Measurements from ENCODE around the gene MIPEP. TPM values are rescaled to one million over a fixed set of nuclear protein-coding genes. Genes with fewer than 3 reads are reported as not detected.

The MIPEP gene
- total RNA-seq, 1 donor from 2014 or later: 13.0 TPM

DNA sequence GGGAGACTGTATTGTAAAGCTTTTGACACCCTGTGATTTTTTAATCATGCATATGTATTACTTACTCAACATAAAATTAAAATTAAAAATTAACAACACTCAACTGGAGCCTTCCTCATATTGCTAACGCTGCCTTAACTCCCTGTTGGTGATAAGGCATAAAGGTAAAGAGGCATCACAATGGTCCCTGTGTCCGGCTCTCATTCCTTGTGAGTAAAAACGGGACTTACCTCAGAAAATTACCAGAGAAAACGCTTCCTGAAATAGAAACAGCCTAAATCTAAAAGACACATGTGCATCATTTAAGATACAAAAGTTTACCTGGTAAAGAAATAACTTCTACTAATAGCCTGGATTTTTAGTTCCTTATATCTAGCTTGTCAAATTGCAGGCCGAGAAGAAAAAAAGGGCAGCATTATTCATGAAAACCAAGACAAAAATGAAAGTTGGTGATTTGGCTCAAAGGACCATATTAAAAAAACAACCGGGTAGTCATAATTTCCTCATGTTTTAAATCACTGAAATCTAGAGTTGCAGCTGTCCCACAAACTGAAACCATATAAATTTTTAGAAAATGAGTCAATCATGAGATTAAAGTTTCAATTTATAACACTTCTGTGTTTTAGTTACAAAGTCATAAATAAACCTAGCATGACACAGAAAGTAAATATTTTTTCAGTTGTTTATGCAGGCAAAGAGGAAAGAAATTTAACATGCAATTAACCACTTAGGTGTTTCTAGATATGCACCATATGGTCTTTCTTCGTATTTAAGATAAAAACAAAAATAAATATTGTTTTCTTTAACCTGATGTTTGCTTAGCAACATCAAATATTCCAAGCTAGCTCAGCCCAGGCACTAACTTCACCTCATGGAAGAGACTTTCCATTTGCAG lies 94.7 kb downstream of the MIPEP start:
- Histone ChIP-seq H3K4me2 (ENCODE audit: low read length) (peak overlapping the region; percentile 70), H3K27ac (ENCODE audit: low read depth, low read length) (peak overlapping the region; percentile 78), H4K20me1 (ENCODE audit: insufficient read depth, low read length) (no peaks in the 10 kb centered on the region), H3K27me3 (ENCODE audit: insufficient read depth, low read length) (no peaks in the 10 kb centered on the region), H3K4me1 (ENCODE audit: insufficient read depth, low read length) (peaks cover 37% of the 10 kb centered on the region), H3K79me2 (ENCODE audit: insufficient read depth, low read length) (no peaks in the 10 kb centered on the region), H3K9me3 (ENCODE audit: insufficient read depth, low read depth, low read length) (no peaks in the 10 kb centered on the region), H3K4me3 (ENCODE audit: insufficient read depth, low read depth, low read length) (no peak overlapping the region), H3K36me3 (ENCODE audit: insufficient read depth, low read length) (no peaks in the 10 kb centered on the region), H3K9ac (ENCODE audit: low read length) (peak overlapping the region; percentile 55), H2AFZ (ENCODE audit: low read depth, low read length) (no peak overlapping the region)
- H3K27ac Mint-ChIP-seq (ENCODE audit: unreplicated experiment): no peak overlapping the region
- peaks cover under 1% of the 10 kb centered on the region for H3K4me1 Mint-ChIP-seq (ENCODE audit: low read depth, unreplicated experiment)
- peaks cover 10% of the 10 kb centered on the region for H3K9me3 Mint-ChIP-seq (ENCODE audit: unreplicated experiment)
- peaks cover 17% of the 10 kb centered on the region for H3K36me3 Mint-ChIP-seq (ENCODE audit: low read depth, unreplicated experiment)
- DNase-seq (ENCODE audit: low read depth) (peak; percentile 63), FAIRE-seq (peak; percentile 32)
- no peak for TF ChIP-seq CTCF (IDR thresholded peaks at IDR 0.05; ENCODE audit: insufficient read depth, low read depth, low read length)
- no peak for TF ChIP-seq EZH2 (IDR thresholded peaks at IDR 0.05; ENCODE audit: insufficient read depth, low read length)
- no peak overlapping the region for H3K4me3 Mint-ChIP-seq (ENCODE audit: unreplicated experiment)
- no peaks in the 10 kb centered on the region for H3K27me3 Mint-ChIP-seq (ENCODE audit: low read depth, unreplicated experiment)

- Mint-ChIP-seq H3K9me3 (ENCODE audit: unreplicated experiment) (peaks cover 7% of the 10 kb centered on the region), H3K36me3 (ENCODE audit: low read depth, unreplicated experiment) (peaks cover 17% of the 10 kb centered on the region), H3K4me3 (ENCODE audit: unreplicated experiment) (no peak overlapping the region), H3K4me1 (ENCODE audit: low read depth, unreplicated experiment) (no peaks in the 10 kb centered on the region), H3K27me3 (ENCODE audit: low read depth, unreplicated experiment) (no peaks in the 10 kb centered on the region), H3K27ac (ENCODE audit: unreplicated experiment) (no peak overlapping the region)
- Histone ChIP-seq H3K9me3 (ENCODE audit: insufficient read depth, low read depth, low read length) (no peaks in the 10 kb centered on the region), H2AFZ (ENCODE audit: low read depth, low read length) (no peak overlapping the region), H3K27me3 (ENCODE audit: insufficient read depth, low read length) (no peaks in the 10 kb centered on the region), H3K4me2 (ENCODE audit: low read length) (peak overlapping the region; percentile 70), H3K27ac (ENCODE audit: low read depth, low read length) (peak overlapping the region; percentile 78), H3K4me3 (ENCODE audit: insufficient read depth, low read depth, low read length) (no peak overlapping the region), H4K20me1 (ENCODE audit: insufficient read depth, low read length) (no peaks in the 10 kb centered on the region), H3K79me2 (ENCODE audit: insufficient read depth, low read length) (no peaks in the 10 kb centered on the region), H3K36me3 (ENCODE audit: insufficient read depth, low read length) (no peaks in the 10 kb centered on the region), H3K9ac (ENCODE audit: low read length) (peak overlapping the region; percentile 55), H3K4me1 (ENCODE audit: insufficient read depth, low read length) (peaks cover 37% of the 10 kb centered on the region)
- no peak for FAIRE-seq
- TF ChIP-seq CTCF (IDR thresholded peaks at IDR 0.05; ENCODE audit: insufficient read depth, low read depth, low read length): no peak
- no peak for TF ChIP-seq EZH2 (IDR thresholded peaks at IDR 0.05; ENCODE audit: insufficient read depth, low read length)
- DNase-seq (ENCODE audit: low read depth): no peak
These were observed 95.5 kb downstream of the MIPEP start for GRCh38 chr13:23793711-23794110.

DNA sequence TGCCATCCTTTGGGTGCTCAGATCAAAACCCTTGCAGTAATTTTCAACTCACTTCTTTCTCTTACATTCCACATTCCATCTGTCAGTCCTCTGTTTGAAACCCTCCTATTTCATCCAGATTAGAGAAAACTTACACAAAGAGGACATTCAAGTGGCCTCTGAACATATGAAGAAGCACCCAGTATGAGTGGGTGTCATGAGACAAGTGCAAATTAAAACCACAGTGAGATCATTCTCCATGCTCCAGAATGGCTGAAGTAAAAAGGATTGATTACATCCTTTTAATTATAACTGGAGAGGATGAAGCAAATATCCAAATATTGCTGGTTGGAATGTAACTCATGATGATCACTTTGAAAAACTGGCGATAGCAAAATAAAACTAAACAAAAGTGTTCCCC lies 96.5 kb downstream of the MIPEP start:
- H3K4me1 ChIP-seq (ENCODE audit: insufficient read depth, low read length): peaks cover 37% of the 10 kb centered on the region
- no peaks in the 10 kb centered on the region for H4K20me1 ChIP-seq (ENCODE audit: insufficient read depth, low read length)
- no peak overlapping the region for H3K4me3 ChIP-seq (ENCODE audit: insufficient read depth, low read depth, low read length)
- H3K27me3 ChIP-seq (ENCODE audit: insufficient read depth, low read length): no peaks in the 10 kb centered on the region
- TF ChIP-seq CTCF (IDR thresholded peaks at IDR 0.05; ENCODE audit: insufficient read depth, low read depth, low read length) (no peak), EZH2 (IDR thresholded peaks at IDR 0.05; ENCODE audit: insufficient read depth, low read length) (no peak)
- no peak overlapping the region for H3K4me2 ChIP-seq (ENCODE audit: low read length)
- H3K79me2 ChIP-seq (ENCODE audit: insufficient read depth, low read length): no peaks in the 10 kb centered on the region
- Mint-ChIP-seq H3K4me3 (ENCODE audit: unreplicated experiment) (no peak overlapping the region), H3K4me1 (ENCODE audit: low read depth, unreplicated experiment) (no peaks in the 10 kb centered on the region), H3K9me3 (ENCODE audit: unreplicated experiment) (peaks cover 2% of the 10 kb centered on the region), H3K27me3 (ENCODE audit: low read depth, unreplicated experiment) (no peaks in the 10 kb centered on the region), H3K27ac (ENCODE audit: unreplicated experiment) (no peak overlapping the region), H3K36me3 (ENCODE audit: low read depth, unreplicated experiment) (peaks cover 14% of the 10 kb centered on the region)
- no peak overlapping the region for H2AFZ ChIP-seq (ENCODE audit: low read depth, low read length)
- no peaks in the 10 kb centered on the region for H3K36me3 ChIP-seq (ENCODE audit: insufficient read depth, low read length)
- no peak overlapping the region for H3K27ac ChIP-seq (ENCODE audit: low read depth, low read length)
- no peak overlapping the region for H3K9ac ChIP-seq (ENCODE audit: low read length)
- no peaks in the 10 kb centered on the region for H3K9me3 ChIP-seq (ENCODE audit: insufficient read depth, low read depth, low read length)
- DNase-seq (ENCODE audit: low read depth) (peak; percentile 29), FAIRE-seq (no peak)
